Tibial nerve (tissue), 4 donors: Measurements from ENCODE around the gene TMEM151B.

Experiments
- CTCF ChIP-seq, 5 experiments: fragments of 200-600 bp in 3 of 5; fragments of 450-650 bp in 2 of 5; sonication (generic) in 3 of 5; IDR thresholded peaks; one replicate each; pipeline ENCODE4 v1.5.1; 2016 to 2019; ENCODE audit warnings: antibody characterized with exemption in 5 of 5, mild to moderate bottlenecking in 3 of 5, moderate library complexity in 2 of 5
- EP300 ChIP-seq, 2 donors: sonication (generic); formaldehyde crosslinking; IDR thresholded peaks; one replicate each; pipeline ENCODE4 v1.6.1; 2017; ENCODE audit warnings: antibody characterized with exemption in 2 of 2, mild to moderate bottlenecking in 1 of 2
- POLR2A ChIP-seq, 2 donors: fragments of 450-650 bp; IDR thresholded peaks; one replicate each; pipeline ENCODE4 v1.6.1; 2017; ENCODE audit warnings: antibody characterized with exemption in 2 of 2, mild to moderate bottlenecking in 2 of 2, moderate library complexity in 2 of 2

- no peak for TF ChIP-seq CTCF (IDR thresholded peaks at IDR 0.05)
- no peak for TF ChIP-seq EP300 (IDR thresholded peaks at IDR 0.05)
- no peak for TF ChIP-seq POLR2A (IDR thresholded peaks at IDR 0.05)
These were observed 56.8 kb downstream of the TMEM151B start for GRCh38 chr6:44327096-44327495.
